CD14-positive monocyte (primary cell): Measurements from ENCODE around the gene CORT. TPM values are rescaled to one million over a fixed set of nuclear protein-coding genes. Genes with fewer than 3 reads are reported as not detected.

Experiments
- DNase-seq, 3 donors: peaks; one replicate each; pipeline ENCODE4 v3.0.0-alpha.2; 2011 to 2022
- H2AFZ ChIP-seq: 2 replicates; pipeline ENCODE4 v1.6.0; 2012; ENCODE audit warnings: mild to moderate bottlenecking, low read depth, low read length, inconsistent platforms; ENCODE audit not compliant: insufficient read depth, poor library complexity, severe bottlenecking
- H3K27ac ChIP-seq, 2 donors: 1 replicate in 1 of 2; 2 replicates in 1 of 2; pipeline ENCODE4 v1.5.1; 2012 to 2013; ENCODE audit warnings: low read length in 2 of 2, control low read depth in 1 of 2, inconsistent platforms in 1 of 2, low read depth in 1 of 2, mild to moderate bottlenecking in 1 of 2
- H3K27me3 ChIP-seq, 2 donors: one replicate each; pipeline versions ENCODE4 v1.6.0 to v1.6.1; 2011 to 2013; ENCODE audit warnings: low read length in 2 of 2; ENCODE audit not compliant: control insufficient read depth in 2 of 2, insufficient read depth in 2 of 2
- H3K36me3 ChIP-seq, 2 donors: replicated peaks in 1 of 2; 1 replicate in 1 of 2; 2 replicates in 1 of 2; pipeline versions ENCODE4 v1.5.1 to v1.6.1; 2012 to 2013; ENCODE audit warnings: low read length in 2 of 2, control low read depth in 1 of 2, inconsistent platforms in 1 of 2, mild to moderate bottlenecking in 1 of 2; ENCODE audit not compliant: insufficient read depth in 2 of 2, control insufficient read depth in 1 of 2
- H3K4me1 ChIP-seq, 2 donors: 1 replicate in 1 of 2; 2 replicates in 1 of 2; pipeline versions ENCODE4 v1.5.1 to v1.6.1; 2012 to 2013; ENCODE audit warnings: low read length in 2 of 2, control low read depth in 1 of 2, inconsistent platforms in 1 of 2, mild to moderate bottlenecking in 1 of 2, moderate library complexity in 1 of 2; ENCODE audit not compliant: insufficient read depth in 2 of 2, control insufficient read depth in 1 of 2
- H3K4me2 ChIP-seq: replicated peaks from 2 replicates; pipeline ENCODE3; 2012; ENCODE audit warnings: low read length, moderate library complexity, mild to moderate bottlenecking; ENCODE audit not compliant: poor library complexity, severe bottlenecking; ENCODE audit errors: extremely low read depth
- H3K4me3 ChIP-seq, 3 experiments: fragments of 200-600 bp in 1 of 3; sonication (generic) in 1 of 3; replicated peaks in 1 of 3; 1 replicate in 2 of 3; 2 replicates in 1 of 3; pipeline ENCODE4 v1.5.1; 2011 to 2013; ENCODE audit warnings: low read length in 3 of 3, mild to moderate bottlenecking in 3 of 3, control low read depth in 2 of 3, low read depth in 2 of 3, inconsistent platforms in 1 of 3, moderate library complexity in 1 of 3
- H3K79me2 ChIP-seq: 2 replicates; pipeline ENCODE4 v1.6.0; 2012; ENCODE audit warnings: mild to moderate bottlenecking, control low read depth, inconsistent platforms, low read length, moderate library complexity; ENCODE audit not compliant: insufficient read depth
- H3K9ac ChIP-seq: 2 replicates; pipeline ENCODE4 v1.6.0; 2017; ENCODE audit warnings: low read length, mild to moderate bottlenecking; ENCODE audit not compliant: insufficient read depth, poor library complexity, severe bottlenecking
- H3K9me3 ChIP-seq, 2 donors: replicated peaks in 1 of 2; 1 replicate in 1 of 2; 2 replicates in 1 of 2; pipeline versions ENCODE4 v1.5.1 to v1.6.1; 2012 to 2013; ENCODE audit warnings: low read length in 2 of 2, control low read depth in 1 of 2; ENCODE audit not compliant: control insufficient read depth in 1 of 2, insufficient read depth in 1 of 2
- H4K20me1 ChIP-seq: 2 replicates; pipeline ENCODE4 v1.6.0; 2012; ENCODE audit warnings: mild to moderate bottlenecking, low read length, control low read depth, moderate library complexity; ENCODE audit not compliant: insufficient read depth
- H3K27ac Mint-ChIP-seq, 7 donors: one replicate each; pipeline ENCODE4 v1.8.0; 2020; ENCODE audit warnings: mild to moderate bottlenecking in 7 of 7, mixed read lengths in 7 of 7, moderate library complexity in 6 of 7, inconsistent platforms in 2 of 7
- H3K27me3 Mint-ChIP-seq, 3 donors: one replicate each; pipeline ENCODE4 v1.8.0; 2021 to 2022; ENCODE audit warnings: low read depth in 3 of 3, mild to moderate bottlenecking in 3 of 3, mixed read lengths in 3 of 3, moderate library complexity in 3 of 3, inconsistent platforms in 1 of 3
- H3K36me3 Mint-ChIP-seq, 2 donors: one replicate each; pipeline ENCODE4 v1.8.0; 2020; ENCODE audit warnings: mixed read lengths in 2 of 2, inconsistent platforms in 1 of 2, mild to moderate bottlenecking in 1 of 2
- H3K4me1 Mint-ChIP-seq: one replicate; pipeline ENCODE4 v1.8.0; 2020; ENCODE audit warnings: mild to moderate bottlenecking, mixed read lengths
- H3K4me3 Mint-ChIP-seq, 2 donors: one replicate each; pipeline ENCODE4 v1.8.0; 2020; ENCODE audit warnings: mild to moderate bottlenecking in 2 of 2, mixed read lengths in 2 of 2, moderate library complexity in 1 of 2
- H3K9me3 Mint-ChIP-seq, 7 donors: one replicate each; pipeline ENCODE4 v1.8.0; 2020 to 2022; ENCODE audit warnings: mixed read lengths in 7 of 7, mild to moderate bottlenecking in 6 of 7, moderate library complexity in 6 of 7, inconsistent platforms in 2 of 7
- WGBS: methylation state at CpG from one replicate; pipeline ENCODE4 v1.1.5; 2013; ENCODE audit warnings: missing lambda C conversion rate; ENCODE audit not compliant: insufficient coverage; 5-methylcytosine and 5-hydroxymethylcytosine counted together
- intact Hi-C, 2 donors: fragments of 100-400 bp; cut with micrococcal nuclease; formaldehyde crosslinking; loops; one replicate each; pipeline versions ENCODE4 v1.15.0 to v1.15.1; 2023
- polyA plus RNA-seq, 3 donors: library from polyadenylated mRNA; depleted of rRNA in 1 of 3; unstranded in 2 of 3; stranded (reverse) in 1 of 3; fragments of 300-500 nt in 2 of 3; fragments of >200 nt in 1 of 3; fragmentation: Illumina TruSeq in 2 of 3; gene quantifications; 1 replicate in 2 of 3; 2 replicates in 1 of 3; pipeline ENCODE4 v1.2.3, GENCODE V29; 2012 to 2021
- TF ChIP-seq, protein P1 (sequence below): fragments of 200-600 bp; IDR thresholded peaks from one replicate; pipeline ENCODE4 v1.8.0; 2022; ENCODE audit warnings: antibody characterized with exemption, mild to moderate bottlenecking

CORT gene
- polyA plus RNA-seq, 3 donors = not detected

DNA sequence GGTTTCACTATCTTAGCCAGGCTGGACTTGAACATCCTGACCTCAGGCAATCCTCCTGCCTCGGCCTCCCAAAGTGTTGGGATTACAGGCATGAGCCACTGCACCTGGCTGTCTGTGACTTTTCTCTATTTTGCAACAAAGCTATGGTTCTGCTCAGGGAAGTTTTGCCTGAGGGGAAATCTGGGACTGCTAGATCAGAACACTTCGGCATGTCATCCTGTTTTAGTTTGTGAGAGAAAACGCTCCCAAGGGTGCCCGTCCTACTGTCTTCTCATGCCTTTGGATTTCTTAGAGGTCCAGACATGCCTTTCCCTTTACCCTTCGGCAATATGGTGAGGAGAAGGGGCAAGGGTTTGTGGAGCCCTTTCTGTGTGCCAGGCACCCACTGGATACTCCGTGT lies 5.6 kb upstream of the CORT start:
- no peaks in the 10 kb centered on the region for H3K27me3 ChIP-seq
- no peak overlapping the region for H3K4me3 ChIP-seq
- peaks cover 3 to 11% of the 10 kb centered on the region in 2 donors for H3K36me3 Mint-ChIP-seq
- H3K27ac ChIP-seq = no peak overlapping the region
- no peaks in the 10 kb centered on the region for H3K79me2 ChIP-seq
- WGBS = 100% methylated on average over 2 of the region's 6 CpGs
- no peaks in the 10 kb centered on the region for H3K4me1 ChIP-seq
- H3K9me3 ChIP-seq = no peaks in the 10 kb centered on the region
- no peak for DNase-seq
- intact Hi-C loops = no loop called here
- TF ChIP-seq, protein P1, sequence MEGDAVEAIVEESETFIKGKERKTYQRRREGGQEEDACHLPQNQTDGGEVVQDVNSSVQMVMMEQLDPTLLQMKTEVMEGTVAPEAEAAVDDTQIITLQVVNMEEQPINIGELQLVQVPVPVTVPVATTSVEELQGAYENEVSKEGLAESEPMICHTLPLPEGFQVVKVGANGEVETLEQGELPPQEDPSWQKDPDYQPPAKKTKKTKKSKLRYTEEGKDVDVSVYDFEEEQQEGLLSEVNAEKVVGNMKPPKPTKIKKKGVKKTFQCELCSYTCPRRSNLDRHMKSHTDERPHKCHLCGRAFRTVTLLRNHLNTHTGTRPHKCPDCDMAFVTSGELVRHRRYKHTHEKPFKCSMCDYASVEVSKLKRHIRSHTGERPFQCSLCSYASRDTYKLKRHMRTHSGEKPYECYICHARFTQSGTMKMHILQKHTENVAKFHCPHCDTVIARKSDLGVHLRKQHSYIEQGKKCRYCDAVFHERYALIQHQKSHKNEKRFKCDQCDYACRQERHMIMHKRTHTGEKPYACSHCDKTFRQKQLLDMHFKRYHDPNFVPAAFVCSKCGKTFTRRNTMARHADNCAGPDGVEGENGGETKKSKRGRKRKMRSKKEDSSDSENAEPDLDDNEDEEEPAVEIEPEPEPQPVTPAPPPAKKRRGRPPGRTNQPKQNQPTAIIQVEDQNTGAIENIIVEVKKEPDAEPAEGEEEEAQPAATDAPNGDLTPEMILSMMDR = no peak
- no peaks in the 10 kb centered on the region for H3K36me3 ChIP-seq
- no peak overlapping the region for H3K4me2 ChIP-seq
- peak overlapping the region in 1 of 7 donors; percentile 18 for H3K27ac Mint-ChIP-seq
- no peak overlapping the region for H3K9ac ChIP-seq
- H2AFZ ChIP-seq = no peak overlapping the region
- H3K4me3 Mint-ChIP-seq = no peak overlapping the region
- peaks cover 0 to 2% (median 0%) of the 10 kb centered on the region in 3 donors for H3K27me3 Mint-ChIP-seq
- H4K20me1 ChIP-seq = no peaks in the 10 kb centered on the region
- H3K9me3 Mint-ChIP-seq = no peaks in the 10 kb centered on the region
- H3K4me1 Mint-ChIP-seq = no peaks in the 10 kb centered on the region

DNA sequence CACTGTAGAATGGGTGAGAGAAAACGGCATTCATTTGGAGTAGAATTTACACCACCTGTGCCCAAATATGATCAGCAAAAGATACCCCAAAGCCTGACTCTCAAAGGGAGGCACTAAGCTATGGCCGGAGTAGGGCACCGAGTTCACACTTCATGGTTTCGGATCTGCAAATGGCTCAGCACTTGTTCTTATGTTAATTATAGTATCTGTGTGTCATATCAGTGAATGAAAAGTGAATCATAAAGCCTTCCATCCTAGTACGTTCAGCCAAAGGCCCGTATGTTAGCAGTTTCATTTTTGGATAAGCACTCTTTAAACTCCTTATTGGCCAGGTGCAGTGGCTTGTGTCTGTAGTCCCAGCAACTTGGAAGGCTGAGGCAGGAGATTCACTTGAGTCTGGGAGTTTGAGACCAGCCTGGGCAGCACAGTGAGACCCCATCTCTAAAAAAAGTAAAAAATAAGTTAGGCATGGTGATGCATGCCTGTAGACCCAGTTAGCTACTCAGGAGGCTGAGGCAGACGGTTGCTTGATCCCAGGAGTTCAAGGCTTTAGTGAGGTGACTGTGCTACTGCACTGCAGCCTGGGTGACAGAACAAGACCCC lies 4.9 kb upstream of the CORT start:
- Mint-ChIP-seq H3K27me3 (peaks cover 0 to 2% (median 0%) of the 10 kb centered on the region in 3 donors), H3K4me1 (no peaks in the 10 kb centered on the region), H3K4me3 (no peak overlapping the region), H3K27ac (no peak overlapping the region), H3K36me3 (peaks cover 3 to 11% of the 10 kb centered on the region in 2 donors), H3K9me3 (no peaks in the 10 kb centered on the region)
- no peaks in the 10 kb centered on the region for H3K79me2 ChIP-seq
- WGBS = 97% methylated on average over 2 of the region's 7 CpGs
- no peak overlapping the region for H3K4me3 ChIP-seq
- H3K27me3 ChIP-seq = no peaks in the 10 kb centered on the region
- no peak overlapping the region for H3K27ac ChIP-seq
- no peak for DNase-seq
- no peak overlapping the region for H3K4me2 ChIP-seq
- H3K36me3 ChIP-seq = no peaks in the 10 kb centered on the region
- H2AFZ ChIP-seq = no peak overlapping the region
- no peaks in the 10 kb centered on the region for H4K20me1 ChIP-seq
- no peaks in the 10 kb centered on the region for H3K9me3 ChIP-seq
- H3K4me1 ChIP-seq = no peaks in the 10 kb centered on the region
- TF ChIP-seq, protein P1 = no peak
- intact Hi-C loops = no loop called here
- H3K9ac ChIP-seq = no peak overlapping the region
